ENCODE results near the gene MIGA1.
"Not testable (repeated sequence)": the region's sequence is repeated elsewhere in the genome, so short reads cannot be mapped to it uniquely, and the experiment has no call there.

MIGA1 gene

DNA sequence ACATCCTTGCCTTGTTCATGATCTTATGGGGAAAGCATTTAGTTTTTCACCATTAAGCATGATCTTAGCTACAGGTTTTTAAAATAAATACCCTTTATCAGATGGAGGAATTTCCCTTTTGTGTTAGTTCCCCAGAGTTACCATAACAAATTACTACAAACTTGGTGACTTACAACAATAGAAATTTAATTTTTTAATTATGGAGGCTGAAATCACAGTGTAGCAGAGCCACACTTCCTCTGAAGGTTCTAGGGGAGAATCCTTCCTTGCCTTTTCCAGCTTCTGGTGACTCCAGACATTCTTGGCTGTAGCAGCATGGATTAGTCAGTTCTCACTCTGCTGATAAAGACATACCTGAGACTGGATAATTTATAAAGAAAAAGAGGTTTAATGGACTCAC is 18.5 kb downstream of the MIGA1 start:
- no peak for DNase-seq

DNA sequence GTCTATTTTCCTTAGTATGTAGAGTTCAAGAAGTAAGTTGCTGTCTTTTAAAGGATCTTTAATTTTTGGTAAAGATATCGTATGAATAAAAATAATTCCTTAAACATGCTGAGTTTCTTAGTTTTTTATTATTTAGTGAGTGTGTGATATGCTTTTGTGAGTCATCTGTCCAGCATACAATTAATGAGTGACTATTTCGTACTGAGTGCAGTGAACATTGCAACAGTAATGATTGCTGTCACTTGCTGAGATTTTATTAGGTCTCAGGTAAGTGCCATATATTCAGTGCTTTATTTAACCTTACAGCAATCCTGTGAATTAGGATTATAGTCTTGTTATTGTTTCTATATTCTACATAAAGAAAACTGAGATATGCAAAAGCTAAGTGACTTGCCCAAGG is 22.6 kb downstream of the MIGA1 start:
- no peak for DNase-seq

GRCh38 chr1:77803371-77803770 is 23.9 kb downstream of the MIGA1 start:
- DNase-seq: no peak

- DNase-seq: not testable (repeated sequence)
Observed at GRCh38 chr1:77809787-77810462, 30.5 kb downstream of the MIGA1 start.

DNA sequence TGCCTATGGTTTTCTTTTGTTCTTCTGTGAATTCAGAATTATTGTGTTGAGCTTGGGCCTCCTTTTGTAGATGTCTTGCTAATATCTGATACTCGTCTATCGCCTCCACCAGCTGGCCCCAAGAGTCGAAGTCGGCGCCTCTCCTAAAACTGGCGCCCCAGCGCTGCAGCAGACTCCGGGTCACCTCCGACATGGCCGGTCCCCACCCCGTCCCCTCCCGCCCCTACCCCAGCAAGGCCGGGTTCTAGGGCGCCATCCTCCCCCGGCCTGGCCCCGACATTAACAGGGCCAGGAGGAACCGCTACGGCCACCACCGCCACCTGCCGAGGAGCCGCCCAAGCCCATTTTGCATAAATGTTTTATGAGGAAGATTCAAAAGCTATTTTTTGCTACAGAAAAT is 32.1 kb downstream of the MIGA1 start:
- DNase-seq: not testable (repeated sequence)

DNA sequence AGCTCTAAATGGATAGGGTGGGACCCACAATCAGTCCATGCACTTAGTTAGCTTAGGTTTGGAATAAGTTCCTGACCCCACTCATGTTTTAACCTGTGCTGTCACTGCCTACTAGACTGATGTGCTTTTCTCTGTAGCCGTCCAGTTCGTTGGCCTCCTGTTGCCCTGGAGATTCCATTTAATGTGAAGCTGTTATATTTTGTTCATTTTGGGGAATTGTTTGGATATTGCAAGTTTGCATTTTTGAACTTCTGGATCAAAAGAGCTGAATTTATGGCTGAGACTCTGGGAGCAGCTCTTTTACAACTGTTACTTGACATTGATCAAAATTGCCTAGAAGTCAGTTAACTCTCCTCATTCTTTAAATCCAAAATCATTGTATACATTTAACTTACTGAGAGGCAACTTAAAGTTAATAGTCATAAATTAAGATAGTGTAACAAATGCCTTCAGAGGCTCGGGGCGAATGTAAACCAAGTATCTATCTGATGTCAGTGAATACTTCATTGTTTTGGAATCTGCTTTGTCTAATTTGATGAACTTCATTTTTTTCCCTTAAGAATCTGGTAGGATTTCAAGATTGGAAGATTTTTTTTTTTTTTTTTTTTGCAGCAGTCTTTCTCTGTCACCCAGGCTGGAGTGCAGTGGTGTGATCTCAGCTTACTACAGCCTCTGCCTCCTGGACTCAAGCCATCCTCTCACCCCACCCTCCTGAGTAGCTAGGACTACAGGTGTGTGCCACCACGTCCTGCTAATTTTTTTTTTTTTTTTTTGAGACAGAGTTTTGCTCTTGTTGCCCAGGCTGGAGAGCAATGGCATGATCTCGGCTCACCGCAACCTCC is 38.1 kb downstream of the MIGA1 start:
- no peak for DNase-seq

DNA sequence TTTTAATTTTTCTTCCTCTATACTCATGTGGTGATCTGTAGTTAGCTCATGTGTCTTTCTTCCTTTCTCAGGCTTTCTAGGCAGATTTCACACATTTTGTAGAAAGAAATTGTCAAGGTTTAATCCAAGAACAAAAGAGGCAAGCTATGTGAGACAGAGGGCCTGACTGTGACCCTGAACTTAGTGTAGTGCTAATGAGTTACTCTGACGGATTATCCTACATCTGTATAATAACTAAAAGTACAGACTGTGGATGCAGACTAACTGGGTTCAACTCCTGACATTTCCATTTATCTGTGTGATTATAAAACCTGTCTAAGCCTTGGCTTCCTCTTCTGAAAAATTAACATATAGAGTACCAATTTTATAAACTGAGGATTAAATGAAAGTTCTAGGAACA is 40.7 kb downstream of the MIGA1 start:
- DNase-seq: no peak

DNA sequence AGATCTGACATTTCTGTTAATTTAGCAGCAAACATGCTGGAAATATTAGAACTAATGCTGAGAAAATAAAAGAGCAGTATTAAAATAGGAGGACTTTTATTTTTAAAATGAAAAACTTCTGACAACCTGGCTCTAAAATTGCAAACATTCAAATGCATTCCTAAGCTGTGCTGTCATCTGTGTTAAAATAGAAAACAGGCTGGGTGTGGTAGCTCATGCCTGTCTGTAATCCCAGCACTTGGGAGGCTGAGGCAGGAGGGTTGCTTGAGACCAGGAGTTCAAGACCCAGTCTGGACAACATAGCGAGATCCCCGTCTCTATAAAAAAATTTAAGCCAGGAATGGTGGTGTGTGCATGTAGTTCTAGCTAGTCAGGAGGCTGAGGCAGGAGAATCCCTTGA is 44.6 kb downstream of the MIGA1 start:
- DNase-seq: no peak

- DNase-seq: no peak
Observed at GRCh38 chr1:77824694-77825093, 45.2 kb downstream of the MIGA1 start.

GRCh38 chr1:77825131-77825709 is 45.8 kb downstream of the MIGA1 start:
- no peak for DNase-seq

- not testable (repeated sequence) for DNase-seq
Observed at GRCh38 chr1:77826851-77827250, 47.4 kb downstream of the MIGA1 start.

DNA sequence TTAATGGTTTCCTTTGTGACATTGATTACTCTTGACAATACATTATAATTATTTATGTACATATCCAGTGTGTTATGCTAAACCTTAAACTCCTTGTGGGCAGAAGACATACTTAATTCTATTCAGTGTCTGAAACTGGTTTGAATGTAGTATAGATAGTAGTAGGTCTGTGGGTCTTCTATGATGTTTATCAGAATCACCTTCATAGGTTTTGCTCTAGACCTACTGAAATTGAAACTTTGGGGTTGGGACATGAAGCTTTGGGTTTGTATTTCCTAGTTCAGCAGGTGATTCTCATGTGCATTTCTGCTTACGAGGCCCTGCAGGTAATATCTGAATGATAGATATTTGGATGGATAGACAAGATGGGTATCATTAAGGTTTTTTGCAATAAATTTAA is 48.6 kb downstream of the MIGA1 start:
- DNase-seq: no peak

GRCh38 chr1:77829851-77830250 is 50.4 kb downstream of the MIGA1 start:
- DNase-seq: no peak

GRCh38 chr1:77830946-77831345 is 51.5 kb downstream of the MIGA1 start:
- no peak for DNase-seq

DNA sequence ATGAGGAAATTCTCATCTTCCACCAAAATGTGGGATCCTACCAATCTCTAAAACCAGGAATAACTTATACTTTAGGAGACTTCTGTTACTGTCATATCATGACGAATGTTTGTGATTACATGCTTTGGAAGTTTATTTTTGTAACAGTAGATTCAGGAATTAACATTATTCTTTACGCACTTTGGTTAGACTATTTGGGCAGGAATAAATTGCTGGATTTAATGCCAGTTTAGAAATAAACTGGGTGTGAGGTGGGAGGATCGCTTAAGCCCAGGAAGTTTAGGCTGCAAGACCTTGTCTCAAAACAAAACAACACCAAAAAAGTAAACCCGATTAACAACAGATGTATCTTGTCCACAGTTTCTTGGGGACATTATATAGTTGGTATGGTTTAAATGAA is 52.1 kb downstream of the MIGA1 start:
- DNase-seq: no peak

- no peak for DNase-seq
Observed at GRCh38 chr1:77831976-77832711, 52.7 kb downstream of the MIGA1 start.

- DNase-seq: no peak
Observed at GRCh38 chr1:77832901-77833300, 53.5 kb downstream of the MIGA1 start.

DNA sequence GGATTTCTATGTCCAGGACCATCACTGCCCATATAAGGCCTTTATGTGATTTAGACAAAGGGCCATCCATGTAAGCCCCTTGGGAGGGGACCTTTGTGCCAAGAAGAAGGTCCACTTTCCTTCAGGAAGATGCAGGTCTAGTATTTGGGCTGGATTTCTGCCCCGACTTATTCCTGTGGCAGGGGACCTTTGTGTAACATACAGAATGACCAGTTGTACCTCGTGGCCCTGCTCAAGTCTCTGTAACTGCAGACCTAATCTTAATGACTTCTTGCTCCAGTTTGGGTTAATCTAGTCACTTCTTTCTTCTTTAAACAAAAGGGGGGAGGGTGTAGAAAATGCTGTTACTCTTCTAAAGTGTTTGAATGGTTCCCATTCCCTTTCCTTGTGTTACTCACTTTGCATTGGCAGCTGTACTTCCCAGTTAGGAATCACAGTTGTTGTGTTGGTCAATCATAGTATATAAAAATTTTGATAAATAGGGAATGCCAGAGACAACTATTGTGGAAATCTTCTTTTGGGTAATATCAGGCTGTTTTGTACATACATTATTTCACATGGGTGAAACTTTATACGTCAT is 54.2 kb downstream of the MIGA1 start:
- DNase-seq: no peak

DNA sequence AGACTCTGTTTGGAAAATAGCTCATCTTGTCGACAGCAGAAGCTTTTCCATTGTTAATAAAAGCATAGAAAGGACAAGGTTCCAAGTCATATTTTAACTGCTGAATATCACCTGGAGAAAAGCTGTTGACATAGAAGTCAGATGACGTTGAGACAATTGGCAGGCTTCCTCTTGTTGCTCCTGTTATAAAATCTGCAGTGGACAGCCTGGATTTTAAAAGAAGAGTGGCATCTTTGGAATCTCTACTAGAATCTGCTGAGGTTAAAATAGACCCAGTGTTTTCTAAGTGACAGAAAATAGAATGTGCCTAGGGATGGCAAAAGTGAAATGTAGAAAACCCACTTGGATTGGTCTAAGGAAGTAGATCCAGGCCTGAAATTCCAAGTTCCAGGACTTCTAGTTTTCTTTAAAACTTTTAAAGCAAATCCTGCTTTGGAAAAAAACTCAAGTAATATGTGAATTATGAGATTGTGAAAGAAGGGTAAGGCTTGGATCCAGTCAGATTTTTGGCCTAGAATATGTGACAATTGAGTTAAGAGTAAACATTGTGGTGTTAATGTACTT is 55.4 kb downstream of the MIGA1 start:
- DNase-seq: no peak

DNA sequence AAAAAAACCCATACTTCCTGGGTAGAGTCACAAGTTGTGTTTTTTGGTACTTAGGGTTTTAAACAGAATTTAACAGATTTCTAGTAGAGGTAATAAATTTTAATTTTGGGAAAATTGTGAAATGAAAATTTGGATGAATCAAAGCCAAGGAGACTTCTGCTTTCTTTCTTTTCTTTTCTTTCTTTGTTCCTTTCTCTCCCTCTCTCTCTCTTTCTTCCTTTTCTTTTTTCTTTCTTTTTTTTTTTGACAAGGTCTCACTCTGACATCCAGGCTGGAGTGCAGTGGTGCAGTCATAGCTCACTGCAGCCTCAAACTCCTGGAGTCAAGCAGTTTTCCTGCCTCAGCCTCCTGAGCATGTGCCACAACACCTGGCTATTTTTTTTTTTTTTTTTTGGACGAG is 62.1 kb downstream of the MIGA1 start:
- no peak for DNase-seq

- DNase-seq: no peak
Observed at GRCh38 chr1:77845951-77846350, 66.5 kb downstream of the MIGA1 start.

- DNase-seq: no peak
Observed at GRCh38 chr1:77846966-77847365, 67.5 kb downstream of the MIGA1 start.

- DNase-seq: no peak
Observed at GRCh38 chr1:77847621-77848080, 68.2 kb downstream of the MIGA1 start.
